SH-SY5Y (cell line): Measurements from ENCODE around the gene HERC2.

Experiments
- GATA2 ChIP-seq: IDR thresholded peaks from 2 replicates; pipeline ENCODE4 v1.6.1; 2011; ENCODE audit warnings: mild to moderate bottlenecking, low read depth, low read length
- GATA3 ChIP-seq: IDR thresholded peaks from 2 replicates; pipeline ENCODE4 v1.6.1; 2011; ENCODE audit warnings: low read depth, mild to moderate bottlenecking, low read length, moderate library complexity

- no peak for TF ChIP-seq GATA2
- TF ChIP-seq GATA3 = no peak
Measured at GRCh38 chr15:28273468-28273867, 48.5 kb downstream of the HERC2 start.
